Measurements from ENCODE around the gene PRMT1. TPM values are rescaled to one million over a fixed set of nuclear protein-coding genes. Genes with fewer than 3 reads are reported as not detected.

Gene PRMT1
- total RNA-seq, 1 donor from 2014 or later: 90.8 TPM

GRCh38 chr19:49658139-49658517, 18.9 kb upstream of the PRMT1 start:
- DNase-seq (no peak), ATAC-seq (no peak)
- Histone ChIP-seq H3K4me1 (no peaks in the 10 kb centered on the region), H3K4me3 (no peak overlapping the region), H3K9me3 (no peaks in the 10 kb centered on the region), H3K27ac (no peak overlapping the region), H3K36me3 (peaks cover 93% of the 10 kb centered on the region), H3K27me3 (no peaks in the 10 kb centered on the region)
- intact Hi-C loops (cut with DNase I): no loop called here
- no peak for TF ChIP-seq CTCF (IDR thresholded peaks at IDR 0.05)

- Histone ChIP-seq H3K4me1 (peaks cover 2% of the 10 kb centered on the region), H3K36me3 (peaks cover 86% of the 10 kb centered on the region), H3K9me3 (no peaks in the 10 kb centered on the region), H3K4me3 (no peak overlapping the region), H3K27me3 (no peaks in the 10 kb centered on the region), H3K27ac (no peak overlapping the region)
- intact Hi-C loops (cut with DNase I): no loop called here
- no peak for ATAC-seq
- no peak for TF ChIP-seq CTCF (IDR thresholded peaks at IDR 0.05)
- DNase-seq: no peak
Observed at GRCh38 chr19:49658566-49659442, 18.3 kb upstream of the PRMT1 start.

GRCh38 chr19:49660338-49660961, 16.6 kb upstream of the PRMT1 start:
- peaks cover 70% of the 10 kb centered on the region for H3K36me3 ChIP-seq

GRCh38 chr19:49662011-49662410, 15.1 kb upstream of the PRMT1 start:
- Histone ChIP-seq H3K27me3 (no peaks in the 10 kb centered on the region), H3K4me3 (no peak overlapping the region), H3K36me3 (peaks cover 54% of the 10 kb centered on the region), H3K27ac (no peak overlapping the region), H3K9me3 (no peaks in the 10 kb centered on the region), H3K4me1 (peaks cover 16% of the 10 kb centered on the region)
- ATAC-seq (no peak), DNase-seq (no peak)
- TF ChIP-seq CTCF (IDR thresholded peaks at IDR 0.05): no peak
- intact Hi-C loops (cut with DNase I): no loop called here

More at GRCh38 chr19:49660338-49660961, 16.6 kb upstream of the PRMT1 start:
- Histone ChIP-seq H3K4me3 (no peak overlapping the region), H3K9me3 (no peaks in the 10 kb centered on the region), H3K27ac (no peak overlapping the region), H3K27me3 (no peaks in the 10 kb centered on the region), H3K4me1 (peaks cover 7% of the 10 kb centered on the region)
- intact Hi-C loops (cut with DNase I): no loop called here
- TF ChIP-seq CTCF (IDR thresholded peaks at IDR 0.05): no peak
- ATAC-seq (no peak), DNase-seq (no peak)

- DNase-seq (no peak), ATAC-seq (no peak)
- TF ChIP-seq CTCF (IDR thresholded peaks at IDR 0.05): no peak
- H3K4me3 ChIP-seq: no peak overlapping the region
- intact Hi-C loops (cut with DNase I): no loop called here
- peaks cover 16% of the 10 kb centered on the region for H3K4me1 ChIP-seq
- H3K27ac ChIP-seq: peak overlapping the region; percentile 76
- H3K9me3 ChIP-seq: no peaks in the 10 kb centered on the region
- no peaks in the 10 kb centered on the region for H3K27me3 ChIP-seq
- H3K36me3 ChIP-seq: peaks cover 42% of the 10 kb centered on the region
Observed at GRCh38 chr19:49663224-49663623, 13.8 kb upstream of the PRMT1 start.
